GM18520 (cell line): ENCODE results near the gene CDH12.

Experiments used
- ATAC-seq: cut with Tn5 transposase; IDR thresholded peaks from one replicate; pipeline ENCODE4 v1.9.1; 2021; ENCODE audit not compliant: unreplicated experiment

The CDH12 gene

GRCh38 chr5:21856987-21857386 lies 996.2 kb downstream of the CDH12 start:
- ATAC-seq = no peak

DNA sequence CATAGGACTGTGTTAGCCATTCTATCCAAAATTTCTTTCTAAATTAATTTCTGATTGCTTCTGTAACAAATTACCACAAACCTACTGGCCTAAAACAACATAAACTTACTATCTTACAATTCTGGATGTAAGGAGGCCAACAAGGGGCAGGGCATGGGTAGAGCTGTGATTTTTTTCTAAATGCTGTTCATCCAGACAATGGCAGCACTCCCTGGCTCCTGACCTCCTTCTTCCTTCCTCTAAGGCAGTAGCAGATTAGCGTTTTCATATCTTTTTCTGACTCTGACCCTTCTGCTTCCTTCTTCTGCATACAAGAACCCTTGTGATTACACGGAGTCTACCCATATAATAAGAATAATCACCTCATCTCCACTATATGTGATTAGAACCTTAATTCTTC lies 1005.8 kb downstream of the CDH12 start:
- ATAC-seq = no peak

DNA sequence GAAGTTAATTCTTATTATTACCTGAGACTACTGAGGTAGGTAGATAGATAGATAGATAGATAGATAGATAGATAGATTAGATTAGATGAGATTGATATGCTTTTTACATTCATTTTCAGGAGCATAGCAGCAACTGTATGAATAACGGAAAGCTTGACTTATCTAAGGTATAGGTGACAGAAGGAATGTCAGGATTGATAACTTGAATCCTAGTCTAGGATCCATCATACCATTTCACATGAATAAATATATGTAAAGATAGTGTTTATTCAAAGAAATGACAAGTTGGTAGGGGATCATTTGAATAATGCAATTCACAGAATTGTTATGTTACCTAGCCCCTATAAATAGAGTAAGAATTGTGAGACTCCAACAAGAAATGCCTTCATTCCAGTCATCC lies 1008.2 kb downstream of the CDH12 start:
- no peak for ATAC-seq

- ATAC-seq = no peak
These were observed 1018.3 kb downstream of the CDH12 start for GRCh38 chr5:21834863-21835262.

DNA sequence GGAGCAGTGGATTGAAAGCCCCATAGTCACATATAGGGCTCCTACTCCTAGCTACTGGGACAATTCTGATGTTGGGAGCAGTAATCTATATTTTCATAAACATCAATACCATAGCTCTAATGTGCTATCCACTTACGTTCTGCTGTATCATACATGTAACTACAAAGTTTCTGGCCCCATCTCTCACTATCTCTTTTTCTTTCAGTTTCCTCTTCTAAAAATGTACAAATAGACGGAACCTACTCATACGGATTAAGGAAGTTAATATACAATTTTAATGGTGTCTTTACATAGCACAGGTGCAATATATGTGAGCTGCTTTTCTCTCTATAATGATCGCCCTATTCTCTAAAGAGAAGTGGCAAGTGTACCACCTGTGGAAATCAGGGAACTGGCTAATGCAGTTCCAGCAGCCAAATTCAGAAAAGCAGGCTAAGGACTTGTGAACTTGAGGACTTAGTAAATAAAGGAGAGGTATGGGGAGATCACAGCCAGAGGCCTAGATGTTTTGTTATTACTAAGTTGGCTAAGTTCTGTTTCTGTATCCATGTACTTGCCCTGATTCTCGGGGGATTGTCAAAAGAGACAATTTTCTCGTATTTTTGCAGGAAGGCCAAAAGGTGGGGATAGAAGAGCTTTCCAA lies 1021.9 kb downstream of the CDH12 start:
- peak; percentile 78 for ATAC-seq

DNA sequence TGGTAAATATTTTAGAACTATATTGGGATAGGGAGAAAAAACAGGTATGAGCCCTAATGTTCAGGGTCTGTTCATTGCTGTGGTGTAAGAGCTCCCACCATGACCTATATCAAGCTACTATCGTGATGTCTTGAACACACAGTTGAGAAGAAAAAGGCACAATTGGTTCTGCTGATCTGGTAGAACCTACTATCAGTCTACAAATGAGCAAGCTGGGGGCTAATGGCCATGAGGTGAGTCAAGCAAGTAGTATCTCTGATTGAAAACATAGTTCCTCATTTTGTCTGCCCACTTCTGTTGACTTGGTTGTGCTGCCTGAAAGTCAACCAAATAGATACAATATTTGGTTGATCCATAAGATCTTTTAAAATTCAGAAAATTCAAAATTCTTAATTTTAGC lies 1026.3 kb downstream of the CDH12 start:
- no peak for ATAC-seq

GRCh38 chr5:21823588-21823987 lies 1029.6 kb downstream of the CDH12 start:
- no peak for ATAC-seq

DNA sequence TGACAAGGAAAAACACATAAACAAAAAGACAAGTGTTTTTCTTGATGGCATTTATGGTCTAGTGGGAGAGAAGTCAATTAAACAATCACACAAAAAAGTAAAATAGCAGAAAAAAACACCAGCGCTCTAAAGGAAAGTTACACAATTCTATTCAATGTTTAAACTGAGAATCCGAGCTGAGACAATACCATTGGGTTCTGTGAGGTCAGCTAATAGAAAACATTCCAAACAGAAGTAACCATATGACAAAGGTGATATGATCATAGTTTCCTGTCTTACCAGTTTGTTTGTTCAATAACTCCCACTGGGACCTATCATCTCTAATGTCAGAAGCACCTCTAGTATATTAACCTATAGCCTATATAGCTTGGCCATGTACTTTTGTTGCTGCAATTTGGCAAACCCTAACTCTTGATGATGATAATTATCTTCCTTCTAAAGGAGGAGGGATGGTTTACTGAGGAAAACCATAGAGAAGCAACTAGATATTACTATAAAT lies 1030.0 kb downstream of the CDH12 start:
- no peak for ATAC-seq

DNA sequence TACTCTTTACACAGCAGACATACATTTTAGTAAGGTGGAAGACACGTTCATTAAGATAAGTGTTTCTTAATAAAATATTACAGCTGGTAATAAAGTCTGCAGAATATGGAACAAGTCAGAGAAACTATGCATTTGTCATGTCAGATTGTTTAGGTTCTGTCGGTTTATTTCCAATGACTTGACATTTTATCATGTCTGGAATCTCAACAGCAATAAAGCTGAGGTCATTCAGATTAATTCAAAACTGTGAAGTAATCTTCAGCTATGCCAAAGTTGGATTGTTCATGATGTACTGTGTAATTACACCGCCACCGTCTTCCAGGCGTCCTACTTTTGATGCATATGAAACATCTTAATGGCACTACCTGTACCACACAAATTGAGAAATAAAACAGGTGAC lies 1032.6 kb downstream of the CDH12 start:
- no peak for ATAC-seq

- ATAC-seq = no peak
These were observed 1034.8 kb downstream of the CDH12 start for GRCh38 chr5:21818370-21818720.

GRCh38 chr5:21817668-21818369 lies 1035.3 kb downstream of the CDH12 start:
- peak; percentile 48 for ATAC-seq

GRCh38 chr5:21810737-21811316 lies 1042.3 kb downstream of the CDH12 start:
- no peak for ATAC-seq

DNA sequence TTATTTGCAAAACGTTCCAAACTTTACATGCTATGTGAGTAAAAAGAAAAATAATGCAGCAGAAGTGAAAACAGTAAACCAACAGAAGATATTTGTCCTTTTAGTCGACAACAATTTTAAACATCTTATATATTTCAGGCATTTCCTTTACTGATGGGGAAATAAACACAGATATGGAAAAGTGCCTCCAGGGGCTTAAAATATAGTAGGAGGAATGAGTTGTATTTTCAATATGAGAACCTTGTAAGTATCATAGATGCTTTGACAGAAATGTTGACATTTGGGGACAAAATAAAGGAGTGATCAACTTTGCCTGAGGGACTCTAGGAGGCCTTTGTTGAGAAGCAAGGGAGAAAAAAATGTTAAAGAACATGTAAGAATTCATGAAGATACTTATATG lies 1043.5 kb downstream of the CDH12 start:
- no peak for ATAC-seq

DNA sequence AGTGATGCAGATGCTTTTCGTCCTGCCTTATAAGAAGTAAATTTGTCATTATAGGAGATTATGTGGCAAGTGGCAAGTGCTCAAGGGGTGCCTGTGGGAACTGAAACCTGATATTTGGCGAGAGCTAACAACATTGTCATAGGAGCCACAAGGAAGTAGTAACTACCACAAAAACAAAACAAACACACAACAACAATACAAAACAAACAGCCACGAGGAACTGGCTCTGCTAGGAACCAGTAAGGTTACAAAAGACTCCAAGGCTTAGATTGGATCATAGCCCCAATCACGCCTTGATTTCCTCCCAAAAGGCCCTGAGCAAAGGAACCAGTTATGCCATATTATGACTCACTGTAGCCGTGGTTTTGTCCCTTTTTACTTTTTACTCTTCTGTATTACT lies 1045.2 kb downstream of the CDH12 start:
- no peak for ATAC-seq

DNA sequence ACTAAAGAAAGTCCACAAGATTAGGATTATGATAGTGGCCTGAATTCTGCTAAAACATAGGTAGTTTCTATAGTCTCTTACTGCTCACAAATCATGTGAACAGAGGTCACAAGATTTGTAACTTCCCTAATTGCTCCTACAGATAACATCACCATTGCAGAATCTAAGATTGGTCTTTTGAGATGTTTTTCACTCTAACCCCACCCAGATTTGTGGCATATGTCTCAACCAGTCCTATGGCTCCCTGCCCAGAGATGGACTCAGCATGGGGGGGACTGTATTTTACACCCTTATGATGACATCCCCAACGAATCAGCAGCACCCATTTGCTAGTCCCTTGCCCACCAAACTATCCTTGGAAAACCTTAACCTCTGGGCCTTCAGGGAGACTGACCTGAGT lies 1046.2 kb downstream of the CDH12 start:
- ATAC-seq = no peak

DNA sequence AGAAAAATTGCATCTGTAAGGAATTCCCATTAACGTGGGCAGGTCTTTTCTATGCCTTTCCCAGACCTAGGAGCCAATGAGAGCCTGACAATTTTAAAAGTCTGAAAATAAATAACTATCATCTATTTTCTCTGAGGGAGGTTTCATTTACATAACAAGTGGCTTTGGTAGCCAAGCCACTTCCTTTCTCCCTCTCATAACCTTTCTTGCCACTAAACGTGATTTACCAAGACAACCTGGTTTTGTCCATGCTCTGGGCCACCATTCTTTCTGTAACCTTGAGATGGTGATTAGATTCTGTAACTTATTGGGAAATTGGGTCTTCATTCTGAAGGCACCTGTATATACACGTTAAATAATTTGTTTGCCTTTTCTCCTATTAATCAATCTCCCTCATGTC lies 1046.9 kb downstream of the CDH12 start:
- no peak for ATAC-seq

GRCh38 chr5:21802869-21803490 lies 1050.2 kb downstream of the CDH12 start:
- no peak for ATAC-seq

- no peak for ATAC-seq
These were observed 1051.0 kb downstream of the CDH12 start for GRCh38 chr5:21802100-21802499.

DNA sequence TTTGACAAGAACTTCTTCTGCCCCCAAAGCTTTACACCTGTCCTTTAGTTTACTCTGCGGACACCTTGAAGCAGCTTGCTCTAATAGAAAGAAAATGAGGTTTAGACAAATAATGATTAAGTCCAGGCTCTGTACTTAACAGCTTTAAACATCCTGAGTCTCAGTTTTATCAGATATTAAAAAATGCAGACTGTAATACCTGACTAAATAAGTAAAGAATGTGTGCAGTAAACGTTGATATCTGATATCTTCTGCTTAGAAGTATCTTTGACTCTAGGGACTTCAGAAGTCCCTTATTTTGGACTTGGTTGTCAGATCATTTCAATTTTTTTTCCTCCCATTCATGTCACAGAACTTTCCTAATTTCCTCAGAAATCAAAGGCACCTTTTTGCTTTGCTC lies 1060.4 kb downstream of the CDH12 start:
- ATAC-seq = no peak

DNA sequence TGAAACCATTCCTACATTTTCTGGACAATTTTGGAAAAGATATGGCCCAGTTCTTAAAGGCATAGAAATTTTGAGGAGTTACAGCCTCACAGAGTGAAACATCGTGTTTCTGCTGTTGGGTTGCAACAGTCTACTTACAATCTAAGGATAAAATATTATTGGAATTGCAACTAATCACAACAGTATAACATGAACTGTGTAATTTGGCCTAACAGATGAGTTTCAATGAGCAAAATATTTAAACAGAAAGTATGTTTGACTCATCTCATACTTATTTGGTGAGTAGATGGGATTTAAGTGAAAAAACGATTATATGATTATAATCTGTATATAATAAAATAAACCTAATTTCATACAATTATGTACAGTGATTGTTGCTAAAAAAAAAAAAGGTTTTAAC lies 1061.8 kb downstream of the CDH12 start:
- ATAC-seq = no peak

GRCh38 chr5:21784487-21784886 lies 1068.7 kb downstream of the CDH12 start:
- no peak for ATAC-seq

DNA sequence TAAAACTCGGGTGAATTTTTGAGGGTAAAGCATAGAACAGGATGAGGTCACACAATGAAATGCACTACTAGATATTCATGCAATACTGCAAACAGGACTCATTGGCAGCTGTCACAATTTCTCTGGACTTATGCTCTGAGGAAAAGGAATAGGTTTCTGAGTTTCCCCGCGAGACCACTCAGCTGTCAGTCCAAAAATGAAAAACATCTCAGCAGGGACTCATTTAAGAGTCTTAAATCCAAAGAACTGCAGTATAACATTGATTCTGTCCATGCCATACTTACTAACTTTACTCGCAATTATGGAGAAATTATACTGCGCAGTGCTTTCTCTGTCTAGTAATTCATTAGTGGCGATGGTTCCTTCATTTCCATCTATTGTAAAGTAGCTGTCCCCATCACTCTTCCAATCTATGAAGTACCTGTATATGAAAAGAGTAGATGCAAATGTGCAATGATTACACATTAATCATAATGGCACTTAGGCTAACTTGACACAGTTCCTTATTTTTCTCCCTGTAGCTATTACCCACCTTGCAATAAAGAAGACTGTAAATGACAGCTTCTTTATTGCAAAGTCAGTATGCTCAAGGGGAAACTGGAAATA lies 1070.0 kb downstream of the CDH12 start:
- ATAC-seq = no peak
